Endothelial cell of umbilical vein (primary cell): ENCODE data around the gene CCBE1. TPM values are rescaled to one million over a fixed set of nuclear protein-coding genes. Genes with fewer than 3 reads are reported as not detected.

Experiments used
- BruUV-seq: library from RNA; stranded (reverse); fragments of 400-500 nt; replicated peaks from 2 replicates; lab custom pipeline; 2021; lab: Mats Ljungman, UMichigan
- CTCF ChIA-PET: fragments of 300-600, 350-600 bp; sonication (Branson Sonifier 250); formaldehyde crosslinking; loops from one replicate; lab custom pipeline; 2021; ENCODE audit warnings: antibody characterized with exemption, inconsistent platforms; lab: Charles Lee
- POLR2A ChIA-PET: fragments of 300-600, 350-600 bp; sonication (Branson Sonifier 250); formaldehyde crosslinking; loops from one replicate; lab custom pipeline; 2021; ENCODE audit warnings: antibody characterized with exemption, inconsistent platforms; lab: Charles Lee
- DNase-seq: peaks from one replicate; pipeline ENCODE4 v3.0.0-alpha.2; 2011; ENCODE audit warnings: low read depth, low spot score
- FAIRE-seq: peaks from 2 replicates; lab custom pipeline; 2011; peaks lifted over from hg19 to GRCh38; lab: Jason Lieb, UNC
- H2AFZ ChIP-seq: 2 replicates; pipeline ENCODE4 v1.6.0; 2012; ENCODE audit warnings: low read depth, low read length, control low read depth, inconsistent platforms
- H3K27ac ChIP-seq: 2 replicates; pipeline ENCODE4 v1.5.1; 2011; ENCODE audit warnings: low read depth, mild to moderate bottlenecking, control low read depth, low read length, moderate library complexity; ENCODE audit not compliant: insufficient read depth
- H3K27me3 ChIP-seq, 2 experiments: 2 replicates each; pipeline versions ENCODE4 v1.6.0 to v1.6.1; 2011; ENCODE audit warnings: low read length in 2 of 2, mixed read lengths in 1 of 2; ENCODE audit not compliant: control insufficient read depth in 2 of 2, insufficient read depth in 2 of 2
- H3K36me3 ChIP-seq, 2 experiments: 2 replicates in 1 of 2; 3 replicates in 1 of 2; pipeline ENCODE4 v1.5.1; 2011; ENCODE audit warnings: low read length in 2 of 2, mild to moderate bottlenecking in 1 of 2, moderate library complexity in 1 of 2; ENCODE audit not compliant: control insufficient read depth in 2 of 2, insufficient read depth in 2 of 2; ENCODE audit errors: extremely low read depth in 1 of 2
- H3K4me1 ChIP-seq: 3 replicates; pipeline ENCODE4 v1.5.1; 2011; ENCODE audit warnings: mild to moderate bottlenecking, low read length; ENCODE audit not compliant: control insufficient read depth, insufficient read depth; ENCODE audit errors: extremely low read depth
- H3K4me2 ChIP-seq: 2 replicates; pipeline ENCODE4 v1.6.1; 2011; ENCODE audit warnings: low read length, control low read depth, mixed read lengths; ENCODE audit not compliant: insufficient read depth
- H3K4me3 ChIP-seq, 3 experiments: fragments of 200-600 bp in 1 of 3; sonication (generic), shearing (Covaris generic) in 1 of 3; replicated peaks in 1 of 3; 2 replicates each; pipeline ENCODE4 v1.5.1; 2011 to 2016; ENCODE audit warnings: control low read depth in 3 of 3, low read length in 3 of 3, mild to moderate bottlenecking in 2 of 3, inconsistent platforms in 1 of 3, low read depth in 1 of 3, moderate library complexity in 1 of 3; ENCODE audit not compliant: insufficient read depth in 1 of 3
- H3K79me2 ChIP-seq: 2 replicates; pipeline ENCODE4 v1.6.0; 2012; ENCODE audit warnings: low read length, inconsistent platforms; ENCODE audit not compliant: control insufficient read depth, insufficient read depth
- H3K9ac ChIP-seq: replicated peaks from 2 replicates; pipeline ENCODE3; 2011; ENCODE audit warnings: low read length, control low read depth; ENCODE audit not compliant: insufficient read depth; ENCODE audit errors: extremely low read depth
- H3K9me1 ChIP-seq: replicated peaks from 3 replicates; pipeline ENCODE4 v1.6.0; 2011; ENCODE audit warnings: mild to moderate bottlenecking, low read length; ENCODE audit not compliant: control insufficient read depth, insufficient read depth; ENCODE audit errors: extremely low read depth
- H3K9me3 ChIP-seq: replicated peaks from 2 replicates; pipeline ENCODE4 v1.5.1; 2012; ENCODE audit warnings: low read length, inconsistent platforms; ENCODE audit not compliant: control insufficient read depth, insufficient read depth
- H4K20me1 ChIP-seq: replicated peaks from 2 replicates; pipeline ENCODE3; 2011; ENCODE audit warnings: mild to moderate bottlenecking, low read length; ENCODE audit not compliant: control insufficient read depth, insufficient read depth; ENCODE audit errors: extremely low read depth
- CTCF ChIP-seq, 2 donors: IDR thresholded peaks; 1 replicate in 1 of 2; 2 replicates in 1 of 2; pipeline ENCODE4 v1.5.1; 2011; ENCODE audit warnings: low read length in 2 of 2, mild to moderate bottlenecking in 2 of 2, moderate library complexity in 2 of 2, control low read depth in 1 of 2, inconsistent platforms in 1 of 2, low read depth in 1 of 2; ENCODE audit not compliant: insufficient read depth in 1 of 2; ENCODE audit errors: extremely low read depth in 1 of 2
- EZH2 ChIP-seq: IDR thresholded peaks from 2 replicates; pipeline ENCODE4 v1.6.1; 2012; ENCODE audit warnings: borderline replicate concordance, low read depth, mild to moderate bottlenecking, moderate library complexity, low read length, inconsistent platforms; ENCODE audit not compliant: severe bottlenecking
- FOS ChIP-seq: IDR thresholded peaks from 2 replicates; pipeline ENCODE4 v1.6.1; 2011; ENCODE audit warnings: mild to moderate bottlenecking, low read length, moderate library complexity, borderline replicate concordance; ENCODE audit not compliant: insufficient read depth
- GATA2 ChIP-seq: IDR thresholded peaks from 2 replicates; pipeline ENCODE4 v1.7.0; 2011; ENCODE audit warnings: low read depth, mild to moderate bottlenecking, moderate library complexity, mixed read lengths, low read length; ENCODE audit not compliant: insufficient read length, insufficient read depth
- JUN ChIP-seq: IDR thresholded peaks from 2 replicates; pipeline ENCODE4 v1.6.1; 2011; ENCODE audit warnings: borderline replicate concordance, low read depth; ENCODE audit not compliant: insufficient read length, insufficient read depth
- MAX ChIP-seq: IDR thresholded peaks from 2 replicates; pipeline ENCODE4 v1.6.1; 2011; ENCODE audit not compliant: insufficient read depth, insufficient read length
- MYC ChIP-seq: IDR thresholded peaks from one replicate; pipeline ENCODE4 v1.6.1; 2011; ENCODE audit warnings: mild to moderate bottlenecking, low read depth, low read length
- POLR2A ChIP-seq: IDR thresholded peaks from 2 replicates; pipeline ENCODE4 v1.6.1; 2012; ENCODE audit warnings: low read depth, mild to moderate bottlenecking, control low read depth, low read length
- POLR2AphosphoS5 ChIP-seq: IDR thresholded peaks from 2 replicates; pipeline ENCODE4 v1.6.1; 2012; ENCODE audit warnings: low read depth, mild to moderate bottlenecking, control low read depth, low read length, moderate library complexity; ENCODE audit not compliant: insufficient read depth
- dilution Hi-C: fragments of 300-500 bp; cut with MboI; formaldehyde crosslinking; loops from one replicate; pipeline ENCODE4 v1.15.0; 2019; ENCODE audit warnings: low sequenced_read_pairs; ENCODE audit not compliant: extremely low pct_ligation_motif_present
- intact Hi-C: fragments of 100-400 bp; cut with micrococcal nuclease; formaldehyde crosslinking; loops from one replicate; pipeline ENCODE4 v1.10.0; 2022
- polyA plus RNA-seq, 4 experiments: library from polyadenylated mRNA; depleted of rRNA in 3 of 4; stranded (reverse) in 3 of 4; unstranded in 1 of 4; fragments of >200 nt; gene quantifications; 2 replicates each; pipeline versions ENCODE4 v1.2.1 to v1.2.3, GENCODE V29; 2011 to 2012; ENCODE audit warnings: missing spikeins in 1 of 4
- total RNA-seq: library from RNA; stranded (reverse); gene quantifications from 2 replicates; pipeline ENCODE4 v1.2.3, GENCODE V29; 2021

CCBE1 gene
- total and polyA plus RNA-seq, 2 donors (not counting 3 experiments of a cell fraction or from before 2014, with no cell fraction given), result 0.04 TPM; not detected in 1

- Histone ChIP-seq H3K27me3 (no peaks in the 10 kb centered on the region), H3K4me3 (no peak overlapping the region), H3K9me1 (no peaks in the 10 kb centered on the region), H3K4me2 (no peak overlapping the region), H4K20me1 (no peaks in the 10 kb centered on the region), H3K9ac (no peak overlapping the region), H3K9me3 (no peaks in the 10 kb centered on the region), H3K79me2 (no peaks in the 10 kb centered on the region), H3K27ac (no peak overlapping the region), H3K36me3 (no peaks in the 10 kb centered on the region), H2AFZ (no peak overlapping the region), H3K4me1 (no peaks in the 10 kb centered on the region)
- no TSS peak for BruUV-seq
- POLR2A ChIA-PET, result no interaction called here
- TF ChIP-seq EZH2 (no peak), FOS (no peak), MAX (no peak), MYC (no peak), POLR2A (no peak), POLR2AphosphoS5 (no peak), JUN (no peak), CTCF (IDR thresholded peaks at IDR 0.05; ENCODE audit: extremely low read depth in 1 of 2, insufficient read depth in 1 of 2, low read depth in 1 of 2, low read length in 2 of 2) (no peak), GATA2 (no peak)
- dilution Hi-C loops (no loop called here), intact Hi-C loops (no loop called here)
- no peak for DNase-seq
- FAIRE-seq, result no peak
- CTCF ChIA-PET, result interaction anchor here (1.6 to 10.6 kb wide), 3 partner anchors 176 to 368 kb away, joined by 9 to 413 read pairs (median 20); no protein-coding TSS in a partner anchor
Measured at GRCh38 chr18:59455728-59456276, 241.4 kb downstream of the CCBE1 start.
